GM19239 (cell line): ENCODE measurements around the gene CCDC59.
A peak's percentile ranks its signal among the peaks of the same experiment; 100 is the strongest.
"Not testable (repeated sequence)": the region's sequence is repeated elsewhere in the genome, so short reads cannot be mapped to it uniquely, and the experiment has no call there.

Experiments
- DNase-seq: peaks from one replicate; pipeline ENCODE4 v3.0.0; 2011; ENCODE audit warnings: low spot score; ENCODE audit not compliant: insufficient read length
- FAIRE-seq: peaks from 2 replicates; lab custom pipeline; 2011; peaks lifted over from hg19 to GRCh38; lab: Jason Lieb, UNC

The CCDC59 gene, protein sequence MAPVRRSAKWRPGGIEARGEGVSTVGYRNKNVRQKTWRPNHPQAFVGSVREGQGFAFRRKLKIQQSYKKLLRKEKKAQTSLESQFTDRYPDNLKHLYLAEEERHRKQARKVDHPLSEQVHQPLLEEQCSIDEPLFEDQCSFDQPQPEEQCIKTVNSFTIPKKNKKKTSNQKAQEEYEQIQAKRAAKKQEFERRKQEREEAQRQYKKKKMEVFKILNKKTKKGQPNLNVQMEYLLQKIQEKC

DNA sequence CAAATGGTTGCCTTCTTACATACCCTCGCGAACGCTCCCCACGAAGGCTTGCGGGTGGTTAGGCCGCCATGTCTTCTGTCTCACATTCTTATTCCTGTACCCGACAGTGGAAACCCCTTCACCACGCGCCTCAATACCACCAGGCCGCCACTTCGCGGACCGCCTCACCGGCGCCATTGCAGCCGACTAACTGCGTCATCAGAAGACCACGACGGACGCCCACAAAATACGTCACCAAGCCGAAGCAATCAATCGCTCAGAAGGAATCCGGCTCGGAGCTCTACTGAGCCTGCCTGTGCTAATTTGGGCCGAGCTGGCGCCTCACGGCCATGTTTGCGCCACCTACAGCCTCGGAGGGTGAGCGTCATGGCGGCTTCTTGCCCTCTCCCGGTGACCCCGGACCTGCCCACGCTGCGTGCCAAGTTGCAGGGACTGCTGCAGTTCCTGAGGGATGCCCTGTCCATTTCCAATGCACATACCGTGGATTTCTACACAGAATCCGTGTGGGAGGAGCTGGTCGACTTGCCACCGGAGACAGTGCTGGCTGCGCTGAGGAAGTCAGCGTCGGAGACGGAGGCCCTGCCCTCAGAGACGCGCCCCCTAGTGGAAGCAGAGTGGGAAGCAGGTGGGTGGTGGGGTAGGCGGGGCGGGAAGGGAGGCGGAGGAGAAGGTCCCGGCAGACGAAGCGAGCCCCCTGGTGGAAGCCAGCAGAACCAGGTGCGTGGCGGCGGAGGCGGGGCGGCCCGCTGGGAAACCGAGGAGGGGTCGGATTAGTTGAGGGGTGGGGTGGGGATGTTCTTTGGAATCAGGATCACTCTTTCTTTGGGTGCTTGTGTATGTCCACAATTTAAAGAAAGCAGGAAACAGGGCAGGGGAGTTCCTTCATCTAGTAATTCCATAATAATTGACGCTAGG, at the start of gene CCDC59, which contains the start of gene METTL25:
TSS of gene CCDC59 (minus strand) at position 188 of the 915 bp plus-strand sequence. CDS start at position 177, 11 bp downstream.
TSS of gene METTL25 (plus strand) at position 330 of the 915 bp plus-strand sequence. CDS start at position 367, 37 bp downstream.
- DNase-seq, result peak; percentile 81
- FAIRE-seq, result peak; percentile 95

DNA sequence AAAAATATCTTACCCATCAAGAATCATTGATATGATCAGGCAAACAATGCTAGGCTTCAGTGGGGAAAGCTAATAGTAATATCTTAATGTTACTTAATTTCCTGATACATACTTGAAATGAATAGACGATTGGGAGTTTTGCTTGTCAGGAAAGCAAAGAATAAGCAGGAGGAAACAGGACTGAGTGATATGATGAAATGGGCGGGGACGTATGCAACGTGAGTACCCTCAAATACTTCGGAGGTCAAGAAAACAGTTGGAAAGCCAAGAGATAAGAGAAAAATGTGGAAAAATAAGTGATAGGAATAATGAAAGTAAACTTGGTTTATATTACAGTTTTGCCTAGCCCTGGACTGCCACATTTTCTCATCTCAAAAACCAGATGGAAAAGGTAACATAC, 49.3 kb upstream of the CCDC59 start:
- no peak for DNase-seq
- FAIRE-seq, result no peak

DNA sequence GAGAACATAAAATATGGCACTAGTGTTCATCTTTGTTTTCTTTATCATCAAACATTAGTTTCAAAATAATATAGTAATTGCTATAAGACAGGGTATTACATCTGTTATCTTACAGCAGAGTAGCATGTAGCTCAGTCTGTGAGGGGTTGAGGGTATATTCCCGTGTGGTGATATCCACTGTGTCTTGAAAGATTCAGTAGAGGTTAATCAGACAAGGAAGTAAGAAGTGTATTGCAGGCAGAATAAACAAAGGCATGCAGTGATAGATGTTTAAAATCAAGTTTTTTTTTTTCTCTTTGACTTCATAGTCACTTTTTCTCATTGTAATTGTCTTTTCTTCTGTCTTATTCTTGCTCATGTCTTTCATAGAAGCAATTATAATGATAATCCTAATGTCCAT, 48.5 kb upstream of the CCDC59 start:
- FAIRE-seq, result no peak

DNA sequence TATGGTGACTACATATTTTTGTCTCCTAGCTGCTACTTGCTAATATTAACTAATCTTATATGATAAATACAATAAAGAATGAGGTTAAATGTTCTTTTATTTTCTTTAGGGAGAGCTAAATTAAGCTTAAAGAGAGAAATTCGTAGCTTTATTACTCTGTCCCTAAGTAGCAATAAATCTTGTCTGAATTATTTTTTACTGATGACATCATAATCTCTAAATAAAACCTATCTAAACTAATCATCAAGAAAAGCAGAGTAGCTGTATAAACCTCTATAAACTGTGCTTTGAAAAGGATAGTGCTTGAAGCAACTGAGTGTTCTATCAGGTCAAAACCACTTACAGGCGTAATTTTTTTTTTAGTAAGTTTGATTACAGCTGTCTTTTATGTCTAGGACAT, 42.6 kb upstream of the CCDC59 start:
- FAIRE-seq, result no peak
- no peak for DNase-seq

More for the DNA sequence above, 48.5 kb upstream of the CCDC59 start:
- DNase-seq, result no peak

DNA sequence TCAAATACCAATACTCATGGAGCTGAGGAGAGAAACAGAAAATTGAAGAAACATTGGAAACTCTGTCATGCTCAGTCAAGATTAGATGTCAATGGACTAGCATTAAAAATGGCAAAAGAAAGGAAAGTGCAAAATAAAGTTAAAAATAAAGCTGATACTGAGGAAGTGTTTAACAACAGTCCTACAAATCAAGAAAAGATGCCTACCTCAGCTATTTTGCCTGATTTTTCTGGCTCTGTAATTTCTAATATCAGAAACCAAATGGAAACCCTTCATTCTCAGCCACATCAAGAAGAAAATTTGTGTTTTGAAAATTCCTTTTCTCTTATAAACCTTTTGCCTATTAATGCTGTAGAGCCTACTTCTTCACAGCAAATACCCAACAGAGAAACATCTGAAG, 40.7 kb upstream of the CCDC59 start:
- FAIRE-seq, result no peak
- no peak for DNase-seq

DNA sequence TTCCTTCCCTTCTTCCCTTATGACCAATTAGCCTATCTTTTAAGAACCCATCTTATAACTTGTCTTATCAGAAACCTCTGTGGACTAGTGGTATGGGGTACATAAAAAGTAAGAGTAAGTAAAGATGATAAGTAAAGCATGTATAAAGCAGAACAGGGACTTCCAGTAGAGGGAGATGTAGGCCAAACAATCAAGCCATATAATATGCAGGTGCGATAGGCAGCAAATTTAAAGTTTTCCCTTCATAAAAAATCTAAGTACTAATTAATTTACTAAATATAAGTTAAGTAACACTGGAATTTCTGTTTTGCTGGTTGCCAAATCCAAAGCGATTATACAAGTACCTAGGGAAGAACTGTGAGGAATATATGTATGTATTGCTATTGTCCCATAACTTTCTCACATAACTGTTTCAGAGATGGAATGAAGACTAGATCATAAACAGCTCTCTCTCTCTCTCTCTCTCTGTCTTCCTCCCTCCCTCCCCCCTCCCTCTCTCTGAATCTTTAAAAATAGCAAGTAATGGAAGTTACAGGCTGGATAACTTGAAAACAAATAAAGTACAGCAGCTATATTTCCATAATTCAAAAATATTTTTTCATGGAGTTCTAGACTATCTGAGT, 25.9 kb upstream of the CCDC59 start:
- DNase-seq, result no peak
- peak; percentile 18 for FAIRE-seq

DNA sequence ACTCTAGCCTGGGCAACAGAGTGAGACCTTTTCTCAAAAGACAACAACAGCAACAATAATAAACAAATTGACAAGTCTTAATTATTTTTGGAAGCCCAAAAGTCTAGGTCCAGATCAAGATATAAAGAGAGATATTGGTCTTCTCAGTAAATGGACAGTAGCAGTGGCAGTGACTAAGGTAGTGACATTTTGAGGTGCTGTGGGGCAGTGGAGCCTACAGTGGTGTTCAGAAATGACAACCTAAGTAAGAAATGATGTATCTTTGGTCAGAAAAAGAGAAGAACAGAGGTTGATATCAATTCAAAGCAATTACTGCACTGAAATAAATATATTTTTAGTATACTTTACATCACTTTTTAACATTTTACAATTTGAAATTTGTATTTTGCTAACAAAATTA, 20.8 kb upstream of the CCDC59 start:
- no peak for FAIRE-seq
- no peak for DNase-seq

DNA sequence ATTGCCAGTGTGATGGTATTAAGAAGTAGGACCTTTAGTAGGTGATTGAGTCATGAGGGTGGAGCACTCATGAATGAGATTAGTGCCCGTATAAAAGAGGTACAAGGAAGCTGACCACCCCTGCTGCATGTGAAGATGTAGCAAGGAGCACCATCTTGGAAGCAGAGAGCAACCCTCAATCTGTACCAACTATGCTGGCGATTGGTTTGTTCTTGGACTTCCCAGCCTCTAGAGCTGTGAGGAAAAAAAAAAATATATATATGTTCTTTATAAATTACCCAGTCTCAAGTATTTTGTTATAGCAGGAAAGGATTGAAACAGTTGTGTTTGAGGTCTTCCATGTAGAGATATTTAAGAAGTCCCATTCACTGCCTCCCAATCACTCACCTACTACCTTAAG, 17.0 kb upstream of the CCDC59 start:
- FAIRE-seq, result no peak

DNA sequence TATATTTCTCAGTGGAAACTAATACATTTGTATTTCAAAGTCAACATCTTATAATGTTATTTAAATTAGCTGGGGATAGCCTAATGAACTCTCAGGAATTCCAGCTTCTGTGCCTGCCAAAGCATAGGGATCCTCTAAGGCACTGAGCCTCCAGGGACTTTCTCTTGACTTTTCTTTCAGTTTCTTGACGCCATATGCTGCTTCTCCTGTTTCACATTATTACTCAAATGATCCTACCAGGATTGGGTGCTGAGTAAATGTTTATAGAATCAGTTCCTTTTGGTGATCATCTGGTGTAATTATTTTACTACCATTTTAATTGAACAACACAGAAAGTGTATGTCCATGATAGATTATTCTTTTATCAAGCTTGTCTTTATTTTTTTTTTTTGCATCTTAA, 8.0 kb upstream of the CCDC59 start:
- DNase-seq (no peak), FAIRE-seq (no peak)

More for the DNA sequence above, 17.0 kb upstream of the CCDC59 start:
- no peak for DNase-seq

DNA sequence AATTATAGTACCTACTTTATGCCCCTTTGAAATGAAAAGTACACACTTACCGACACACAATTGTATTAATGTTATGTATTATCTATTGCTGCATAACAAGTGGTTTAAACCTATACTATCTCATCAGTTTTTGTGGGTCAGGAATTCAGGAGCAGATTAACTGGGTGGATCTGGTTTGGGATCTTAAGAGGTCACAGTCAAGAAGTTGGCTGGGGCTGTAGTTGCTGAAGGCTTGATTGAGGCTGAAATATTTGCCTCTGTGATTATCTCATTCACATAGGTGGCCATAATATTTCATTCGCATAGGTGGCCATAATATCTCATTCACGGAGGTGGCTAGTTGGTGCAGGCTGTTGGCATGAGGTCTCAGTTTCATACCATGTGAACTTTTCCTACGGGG, 5.8 kb upstream of the CCDC59 start:
- FAIRE-seq (no peak), DNase-seq (no peak)

DNA sequence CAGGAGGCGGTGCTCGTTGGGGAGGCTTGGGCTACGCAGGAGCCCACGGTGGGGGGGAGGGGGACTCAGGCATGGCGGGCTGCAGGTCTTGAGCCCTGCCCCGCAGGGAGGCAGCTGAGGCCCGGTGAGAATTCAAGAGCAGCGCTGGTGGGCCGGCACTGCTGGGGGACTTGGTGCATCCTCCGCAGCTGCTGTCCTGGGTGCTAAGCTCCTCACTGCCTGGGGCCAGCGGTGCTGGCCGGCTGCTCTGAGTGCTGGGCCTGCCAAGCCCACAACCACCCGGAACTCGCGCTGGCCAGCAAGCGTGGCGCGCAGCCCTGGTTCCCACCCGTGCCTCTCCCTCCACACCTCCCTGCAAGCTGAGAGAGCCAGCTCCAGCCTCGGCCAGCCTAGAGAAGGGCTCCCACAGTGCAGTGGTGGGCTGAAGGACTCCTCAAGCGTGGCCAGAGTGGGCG, 3.3 kb upstream of the CCDC59 start:
- DNase-seq, result no peak
- FAIRE-seq, result no peak

DNA sequence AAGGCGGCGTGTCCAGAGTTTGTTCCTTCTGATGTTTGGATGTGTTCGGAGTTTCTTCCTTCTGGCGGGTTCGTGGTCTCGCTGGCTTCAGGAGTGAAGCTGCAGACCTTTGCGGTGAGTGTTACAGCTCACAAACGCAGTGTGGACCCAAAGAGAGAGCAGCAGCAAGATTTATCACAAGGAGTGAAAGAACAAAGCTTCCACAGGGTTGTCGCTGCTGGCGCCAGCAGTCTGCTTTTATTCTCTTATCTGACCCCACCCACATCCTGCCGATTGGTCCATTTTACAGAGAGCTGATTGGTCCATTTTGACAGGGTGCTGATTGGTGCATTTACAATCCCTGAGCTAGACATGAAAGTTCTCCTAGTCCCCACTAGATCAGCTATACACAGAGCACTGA, 2.6 kb upstream of the CCDC59 start:
- not testable (repeated sequence) for FAIRE-seq, DNase-seq

DNA sequence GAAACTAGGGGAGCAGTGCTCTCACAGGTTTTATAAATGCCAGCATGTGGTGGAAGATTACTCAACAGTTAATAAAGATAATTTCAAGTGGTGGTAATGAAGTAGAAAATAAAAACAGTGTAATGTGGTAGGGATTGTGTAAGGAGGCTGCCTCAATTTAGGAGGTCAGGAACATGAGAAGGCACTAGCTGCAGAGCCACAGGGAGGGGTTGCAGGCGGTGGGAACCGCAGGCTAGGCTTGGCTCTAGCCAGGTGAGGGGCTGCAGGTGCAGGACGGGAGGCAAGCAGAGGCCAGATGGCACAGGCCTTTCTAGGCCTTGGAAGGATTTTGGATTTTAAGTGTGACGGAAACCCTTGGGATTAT, 910 bp upstream of the CCDC59 start:
- DNase-seq (no peak), FAIRE-seq (no peak)

DNA sequence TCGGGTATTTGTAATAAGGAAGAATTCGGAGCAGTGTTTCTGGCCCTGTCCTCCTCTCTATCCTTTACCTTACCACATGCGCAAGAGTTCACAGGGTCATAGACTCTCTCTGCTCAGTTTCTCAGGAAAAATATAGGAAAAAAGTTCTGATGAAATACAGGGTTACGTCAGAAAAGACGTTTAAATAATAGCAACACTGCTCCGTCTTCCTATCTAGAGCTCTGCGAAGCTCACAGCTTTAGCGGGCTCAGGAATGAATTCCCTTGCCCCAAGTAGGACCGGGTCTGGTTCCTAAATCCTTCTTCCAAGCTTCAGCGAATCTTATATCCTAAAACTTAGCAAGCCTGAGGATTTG, 365 bp downstream of the CCDC59 start:
- FAIRE-seq, result no peak
- no peak for DNase-seq

DNA sequence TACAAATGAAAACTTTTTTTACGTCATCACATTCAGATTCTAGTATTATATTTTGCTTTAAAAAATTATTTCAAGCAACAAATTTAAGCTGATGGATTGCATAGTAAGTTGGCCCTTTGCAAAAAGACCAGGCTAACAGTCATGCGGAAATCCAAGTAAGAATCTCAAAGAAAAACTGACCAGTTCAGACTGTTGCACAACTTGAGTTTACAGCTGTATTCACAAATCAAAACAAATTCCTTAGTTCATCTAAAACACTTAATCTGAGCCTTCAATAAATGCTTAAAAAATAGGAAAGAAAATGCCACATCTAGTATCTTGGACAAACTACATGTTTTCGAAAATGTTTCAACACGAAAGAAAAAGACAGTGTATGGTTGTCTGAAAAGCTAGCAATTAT, 847 bp downstream of the CCDC59 start:
- no peak for FAIRE-seq

DNA sequence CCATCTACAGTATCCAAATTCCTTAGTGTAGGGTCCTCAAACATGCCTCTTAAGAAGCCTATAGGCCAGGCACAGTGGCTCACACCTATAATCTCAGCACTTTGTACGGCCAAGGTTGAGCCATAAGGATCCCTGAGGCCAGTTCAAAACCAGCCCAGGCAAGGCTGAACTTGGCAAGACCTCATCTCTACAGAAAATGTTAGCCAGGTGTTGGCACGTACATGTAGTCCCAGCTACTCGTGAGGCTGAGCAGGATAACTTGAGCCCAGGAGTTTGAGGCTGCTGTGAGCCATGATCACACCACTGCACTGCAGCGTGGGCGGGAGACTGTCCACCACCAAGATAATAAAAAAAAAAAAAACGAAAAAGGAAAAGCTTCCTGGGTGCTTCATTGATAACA, 6.8 kb downstream of the CCDC59 start:
- DNase-seq (no peak), FAIRE-seq (no peak)

More for the DNA sequence above, 847 bp downstream of the CCDC59 start:
- no peak for DNase-seq

DNA sequence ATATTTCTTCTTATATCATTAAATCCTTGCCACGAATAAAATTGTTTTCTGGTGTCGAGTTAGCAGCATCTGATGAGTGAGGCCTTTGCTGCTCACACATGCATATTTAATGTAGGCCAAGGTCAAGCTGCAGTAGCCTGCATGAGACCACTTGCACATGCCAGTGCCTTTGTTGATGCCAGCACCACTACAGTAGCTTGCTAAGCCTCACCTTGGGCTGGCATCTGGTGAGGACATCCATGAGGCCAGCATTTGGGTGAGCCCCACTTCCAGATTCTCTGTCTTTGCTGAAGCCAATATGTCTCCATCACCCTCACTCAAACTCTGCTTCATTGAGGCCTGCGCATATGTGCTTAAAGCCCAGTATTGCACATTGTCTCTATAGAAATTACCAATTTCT, 8.0 kb downstream of the CCDC59 start:
- FAIRE-seq (no peak), DNase-seq (no peak)

DNA sequence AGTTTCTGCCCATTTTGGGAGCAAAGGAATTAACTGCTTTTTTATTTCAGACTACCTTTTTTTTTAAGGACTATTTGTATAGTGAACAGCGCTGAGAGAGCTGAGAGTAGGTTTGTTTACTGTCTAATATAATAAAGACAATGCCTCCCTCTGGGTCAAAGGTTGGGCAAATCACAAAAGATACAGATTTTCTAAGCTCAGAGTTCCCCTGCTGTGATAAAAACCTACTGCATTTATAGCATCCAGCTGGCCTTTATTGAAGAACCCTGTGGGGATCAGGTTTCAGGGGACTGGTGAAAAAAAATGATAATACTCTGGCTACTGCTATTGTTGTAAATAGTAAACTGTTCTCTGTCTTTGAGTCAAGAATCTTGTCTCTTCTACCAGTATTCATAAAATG, 28.7 kb downstream of the CCDC59 start:
- FAIRE-seq (no peak), DNase-seq (no peak)

DNA sequence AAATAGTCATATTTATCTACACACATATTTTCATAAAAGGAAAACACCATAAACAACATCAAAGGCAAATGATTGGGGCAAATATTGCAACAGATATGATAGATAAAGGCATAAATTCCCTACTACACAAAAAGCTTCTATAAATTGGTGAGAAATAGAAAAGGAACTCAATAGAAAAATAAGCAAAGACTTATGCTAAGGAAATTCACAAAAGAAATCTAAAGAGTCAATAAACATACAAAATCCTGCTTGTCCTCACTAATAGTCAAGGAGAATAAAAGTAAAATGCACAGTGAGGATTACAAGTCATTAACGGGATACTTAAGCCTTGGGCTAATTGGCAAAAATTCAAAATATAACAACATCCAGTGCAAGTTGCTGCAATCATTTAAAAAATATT, 30.3 kb downstream of the CCDC59 start:
- FAIRE-seq (no peak), DNase-seq (no peak)

DNA sequence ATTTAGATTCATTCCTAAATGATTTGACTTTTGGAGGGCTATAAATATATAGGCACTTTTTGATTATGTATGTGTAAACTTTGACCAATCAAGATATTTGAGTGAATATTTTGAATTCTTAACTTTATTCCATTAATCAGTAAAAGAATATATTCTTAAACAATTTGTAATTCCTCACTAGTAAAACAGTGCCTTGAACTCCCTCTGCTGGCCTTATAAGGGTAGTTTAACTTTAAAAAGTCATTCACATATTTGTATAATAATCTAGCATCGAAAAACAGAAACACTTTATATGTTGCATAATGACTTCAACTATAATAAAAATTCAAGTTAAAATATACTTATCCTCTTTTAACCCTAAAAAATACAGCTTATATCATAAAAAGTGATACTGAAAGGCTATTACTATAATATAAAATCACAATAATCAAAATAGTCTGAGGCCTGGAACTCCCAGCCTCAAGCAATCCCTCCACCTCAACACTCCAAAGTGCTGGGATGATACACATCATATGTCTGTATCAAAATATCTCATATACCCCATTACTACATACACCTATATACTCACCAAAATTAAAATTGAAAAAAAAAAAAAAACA, 31.2 kb downstream of the CCDC59 start:
- FAIRE-seq (peak; percentile 40), DNase-seq (no peak)
